Occipital lobe (tissue), 2 donors: ENCODE measurements around the gene MEIS1. TPM values are rescaled to one million over a fixed set of nuclear protein-coding genes. Genes with fewer than 3 reads are reported as not detected.

Experiments
- DNase-seq: peaks from one replicate; lab custom pipeline; 2025; lab: John Stamatoyannopoulos, UW
- total RNA-seq: library from RNA; depleted of rRNA; stranded (reverse); fragments of >200 nt; gene quantifications from one replicate; pipeline ENCODE4 v1.2.3, GENCODE V29; 2014

The MEIS1 gene
- total RNA-seq, 1 donor from 2014 or later, result 20.7 TPM

GRCh38 chr2:66443979-66444861 lies 9.3 kb downstream of the MEIS1 start:
- no peak for DNase-seq

DNA sequence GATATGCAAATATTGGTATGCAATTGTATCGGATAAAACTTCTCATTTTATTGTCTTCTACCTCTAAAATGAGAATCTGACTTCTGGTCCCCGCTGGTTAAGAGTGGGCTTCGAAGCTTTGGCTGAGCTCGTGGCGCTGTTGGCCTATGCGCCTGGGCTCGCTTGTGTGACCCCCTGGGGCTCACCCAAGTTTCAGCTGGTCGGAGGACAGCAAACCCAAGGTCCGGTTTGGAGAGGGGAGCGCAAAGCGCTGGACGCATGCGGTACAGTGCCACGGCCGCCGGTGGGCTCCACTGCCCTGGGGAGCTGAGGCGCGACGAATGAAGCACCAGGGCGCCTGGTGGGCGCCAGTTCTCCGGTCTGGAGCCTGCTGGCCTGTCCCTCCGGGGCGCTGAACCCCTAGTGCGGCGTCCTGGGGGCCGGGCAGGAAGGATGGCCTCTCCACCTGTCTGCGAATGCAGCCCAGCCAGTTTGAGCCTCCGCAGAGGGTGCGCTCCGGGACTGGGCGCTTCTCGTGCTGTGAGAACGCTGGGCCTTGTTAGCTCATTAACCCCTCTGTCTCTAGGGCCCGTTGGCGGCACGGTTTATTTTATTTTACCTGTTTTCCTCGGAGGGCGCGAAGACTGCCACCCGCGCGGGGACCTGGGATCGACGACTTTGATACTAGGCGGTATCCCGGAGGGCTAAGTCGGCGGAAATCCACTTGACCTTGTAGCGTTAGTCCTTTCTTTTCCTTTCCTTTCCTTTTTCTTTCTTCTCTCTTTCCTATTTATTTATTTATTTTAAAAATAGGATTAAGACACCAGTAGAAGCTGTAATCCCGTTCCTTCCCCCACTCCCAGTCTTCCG lies 10.4 kb downstream of the MEIS1 start:
- no peak for DNase-seq

DNA sequence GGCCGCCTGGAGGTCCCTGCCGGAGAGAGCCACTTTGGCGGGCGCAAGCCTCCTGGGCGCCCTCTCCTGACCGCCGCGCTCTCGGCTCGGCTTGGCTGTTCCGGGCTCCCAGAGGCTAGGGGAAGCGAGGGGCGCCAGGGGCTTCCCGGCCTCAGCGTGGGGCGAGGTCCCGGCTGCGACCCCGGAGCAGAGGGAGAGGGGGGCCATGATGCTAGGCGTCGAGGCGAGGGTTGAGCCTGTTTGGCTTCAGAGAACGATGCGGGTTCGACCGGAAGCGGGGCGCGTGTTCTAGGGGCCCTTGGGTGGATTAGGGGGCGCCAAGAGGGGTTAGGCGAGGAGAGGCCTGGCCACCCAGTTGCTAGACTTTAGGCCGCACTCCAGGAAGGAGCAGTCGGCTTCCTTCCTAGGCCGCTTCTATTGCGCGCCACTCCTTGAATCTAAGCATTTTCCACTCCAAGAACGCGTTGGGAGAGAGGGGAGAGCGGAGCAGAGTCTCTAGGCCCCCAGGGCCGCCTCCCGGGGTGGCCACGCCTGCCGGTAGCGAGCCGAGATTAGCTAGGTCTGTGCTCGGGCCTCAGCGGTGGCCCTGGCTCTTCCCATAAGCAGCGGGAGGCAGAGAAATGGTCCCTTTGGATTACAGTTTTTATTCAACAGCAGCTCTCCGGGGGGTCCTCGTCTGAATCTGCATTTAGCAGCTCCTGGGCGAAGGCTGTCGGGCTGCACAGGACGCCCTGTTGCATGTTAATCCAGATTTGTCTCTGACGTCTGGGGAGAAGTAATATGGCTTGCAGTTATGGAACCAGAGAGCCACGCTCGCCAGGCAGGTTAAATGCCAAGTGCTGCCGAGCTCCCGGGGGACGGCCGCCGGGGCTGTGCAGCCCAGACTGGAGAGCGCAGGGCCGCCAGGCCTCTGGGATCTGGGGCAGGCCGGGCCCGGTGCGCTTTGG lies 11.3 kb downstream of the MEIS1 start:
- no peak for DNase-seq

DNA sequence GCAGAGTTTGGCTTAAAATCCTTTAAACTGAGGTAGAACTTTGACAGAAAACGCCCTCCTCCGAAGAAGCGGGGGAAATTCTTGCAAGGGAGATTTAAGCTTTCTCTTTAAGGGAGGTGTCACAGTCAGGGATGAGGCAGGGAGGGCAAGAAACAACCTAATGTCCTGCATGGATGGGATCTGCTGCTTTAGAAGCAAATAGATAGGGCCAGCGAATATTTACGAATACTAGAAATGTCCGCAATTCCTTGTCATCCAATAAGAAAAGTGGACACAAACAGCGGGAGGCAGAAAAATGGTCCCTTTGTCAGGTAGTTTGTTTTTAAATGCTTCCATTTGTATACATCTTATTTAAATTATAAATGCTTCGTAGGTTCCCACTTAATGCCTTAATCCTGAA lies 12.0 kb downstream of the MEIS1 start:
- DNase-seq, result no peak

GRCh38 chr2:66447677-66448076 lies 12.8 kb downstream of the MEIS1 start:
- DNase-seq, result no peak

DNA sequence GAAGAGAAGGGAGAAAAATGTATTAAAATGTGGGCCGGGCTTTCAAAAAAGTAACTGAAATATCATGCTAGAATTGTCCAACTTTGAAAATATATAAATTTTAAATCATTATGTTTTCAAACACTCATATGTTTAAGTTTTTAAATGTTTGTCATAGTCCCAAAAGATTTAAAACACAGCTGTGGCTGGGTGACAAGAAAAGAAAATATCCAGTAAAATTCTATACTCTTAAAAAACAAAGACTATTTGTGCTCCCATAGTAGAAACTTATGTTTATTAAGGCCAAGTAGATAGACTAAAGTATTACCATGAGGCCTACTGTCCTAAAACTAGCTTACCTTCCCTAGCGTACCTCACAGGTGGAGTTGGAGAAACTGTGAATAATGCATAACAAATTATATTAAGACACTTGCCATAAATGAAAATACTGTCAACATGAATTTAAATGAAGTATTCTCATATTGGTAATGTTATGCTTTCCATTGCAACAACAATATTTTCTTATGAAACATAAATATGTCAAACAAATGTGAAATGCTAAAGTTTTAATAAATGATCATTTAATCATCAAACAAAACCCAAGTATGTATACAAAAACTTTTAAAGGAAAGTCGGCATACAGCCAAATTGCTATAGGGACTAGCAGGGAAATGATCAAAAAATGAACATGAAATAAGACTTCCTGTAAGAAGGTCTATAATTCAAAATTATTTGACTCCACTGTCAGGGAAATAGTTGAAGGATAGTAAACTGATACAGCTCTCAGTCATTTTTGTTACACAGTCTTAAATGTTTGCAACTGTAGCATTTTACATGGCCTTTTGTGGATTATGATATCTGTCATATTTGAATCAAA lies 13.4 kb downstream of the MEIS1 start:
- no peak for DNase-seq

- DNase-seq, result no peak
Observed at GRCh38 chr2:66452214-66452613, 17.3 kb downstream of the MEIS1 start.

DNA sequence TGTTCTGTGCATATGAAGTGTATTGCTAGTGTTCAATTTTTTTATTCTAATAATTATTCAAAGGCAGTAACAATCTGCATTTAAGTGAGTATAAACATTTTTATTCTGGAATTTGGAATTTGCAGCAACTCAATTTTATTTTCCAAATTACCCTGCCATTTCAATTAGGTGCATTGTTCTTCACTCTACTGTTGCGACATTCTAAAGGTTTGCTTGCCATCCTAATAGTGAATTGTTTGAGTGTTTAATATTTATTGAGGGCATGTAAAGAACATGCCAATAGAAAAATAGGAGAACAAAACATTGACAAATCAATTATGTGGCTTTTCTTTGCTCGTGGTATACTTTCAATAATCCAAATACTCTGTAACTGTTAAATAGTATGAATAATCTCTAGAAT lies 18.0 kb downstream of the MEIS1 start:
- DNase-seq, result no peak

DNA sequence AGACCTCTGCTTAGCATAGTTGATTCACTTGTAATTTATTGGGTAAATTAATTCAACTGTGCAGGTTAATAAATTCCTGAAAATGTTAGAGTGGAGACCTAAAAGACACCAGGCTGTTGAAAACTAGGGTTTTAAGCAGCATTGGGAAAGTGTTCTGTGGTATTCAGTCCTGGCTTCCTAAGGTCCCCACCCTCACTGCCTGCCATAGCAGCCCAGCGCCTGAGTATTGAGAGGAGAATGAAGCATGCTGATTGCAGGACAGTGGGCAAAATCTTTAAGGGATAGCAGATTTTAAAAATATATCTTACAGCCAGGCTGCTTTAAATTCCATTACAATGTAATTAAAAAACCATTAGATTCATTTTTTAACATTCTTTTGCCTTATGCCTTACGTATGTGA lies 20.6 kb downstream of the MEIS1 start:
- DNase-seq, result no peak

DNA sequence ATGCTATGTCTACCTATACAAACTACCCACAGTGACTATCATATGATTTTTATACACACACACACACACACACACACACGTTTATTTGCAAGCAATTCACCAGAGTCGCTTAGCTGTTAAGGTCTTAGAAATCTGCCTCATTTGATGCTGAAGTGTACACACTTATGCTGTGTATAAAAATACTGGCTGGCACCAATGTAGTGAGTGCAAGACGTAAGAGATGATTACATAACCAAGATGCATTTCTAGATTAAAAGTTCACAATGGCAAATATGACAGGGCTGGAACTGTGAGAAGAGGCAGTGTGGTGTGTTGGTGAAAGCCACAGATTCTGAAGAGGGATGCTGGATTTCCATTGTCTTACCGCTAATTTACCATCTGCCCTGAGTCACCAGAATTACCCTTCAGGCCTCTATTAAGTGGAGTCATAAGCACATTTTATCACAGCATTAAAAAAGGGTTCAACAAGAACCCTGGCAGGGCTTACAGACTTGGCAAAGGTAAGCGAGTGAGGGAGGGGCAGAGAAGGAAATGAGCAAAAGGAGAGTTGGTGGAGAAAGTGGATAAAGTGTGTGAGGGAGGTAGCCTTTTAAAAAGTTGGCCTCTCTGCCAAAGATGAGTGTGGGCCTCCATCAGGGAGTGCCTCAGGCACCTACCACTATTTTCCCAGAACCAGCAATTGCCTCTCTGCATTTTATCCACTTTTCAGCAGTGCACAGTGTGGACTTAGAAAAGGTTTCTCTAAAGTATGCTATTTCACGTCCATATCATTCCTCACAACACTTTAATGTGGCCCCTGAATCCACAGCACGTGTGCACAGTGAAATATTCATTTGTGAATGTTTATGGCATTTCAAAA lies 21.5 kb downstream of the MEIS1 start:
- no peak for DNase-seq

DNA sequence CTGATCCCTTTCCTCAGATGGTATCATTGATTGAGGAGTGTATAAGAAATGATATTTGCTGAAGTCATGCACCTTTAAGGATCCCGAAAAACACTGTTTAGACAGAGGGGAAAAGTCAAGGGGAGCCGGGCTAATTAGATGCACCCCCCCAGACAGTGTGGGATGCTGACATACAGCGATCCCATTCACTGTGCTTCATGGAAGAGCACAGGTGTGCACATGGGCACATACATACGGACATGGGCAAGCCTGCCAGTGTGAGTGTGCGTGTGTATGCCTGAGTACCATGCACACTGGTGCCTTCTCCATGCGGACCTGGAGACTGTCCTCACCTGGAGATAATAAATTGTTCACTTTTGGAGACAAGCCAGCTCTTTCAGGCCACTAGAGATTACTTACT lies 22.6 kb downstream of the MEIS1 start:
- DNase-seq, result no peak

GRCh38 chr2:66460031-66460430 lies 25.1 kb downstream of the MEIS1 start:
- no peak for DNase-seq

DNA sequence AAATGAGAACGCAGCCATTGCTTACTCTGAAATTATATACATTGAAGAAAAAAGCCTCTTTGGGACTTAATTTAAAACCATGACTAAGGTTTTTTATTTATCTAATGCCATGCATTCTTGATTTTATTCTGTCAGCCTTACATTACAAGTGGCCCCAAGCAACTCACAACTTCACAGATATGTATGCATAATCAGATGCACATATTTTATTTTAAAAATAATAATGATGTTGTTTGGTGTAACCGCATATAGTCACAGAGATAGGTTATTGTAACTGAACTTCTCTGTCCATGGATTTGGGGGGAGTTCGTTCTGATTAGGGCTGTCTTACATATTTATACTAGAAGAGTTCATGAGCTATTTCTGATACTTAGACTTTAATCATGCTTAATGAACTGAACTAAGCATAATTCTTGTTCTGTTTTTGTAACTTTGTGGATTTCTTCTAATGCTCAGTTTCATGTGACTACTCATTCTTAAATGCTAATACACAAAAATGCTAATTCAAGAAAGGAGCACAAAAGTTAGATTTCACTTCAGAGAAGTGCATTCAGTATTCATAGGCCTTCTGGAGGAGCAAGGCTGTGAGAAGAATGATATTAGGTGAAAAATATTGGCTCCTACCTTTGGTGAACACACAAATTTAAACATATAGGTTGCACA lies 26.2 kb downstream of the MEIS1 start:
- no peak for DNase-seq

DNA sequence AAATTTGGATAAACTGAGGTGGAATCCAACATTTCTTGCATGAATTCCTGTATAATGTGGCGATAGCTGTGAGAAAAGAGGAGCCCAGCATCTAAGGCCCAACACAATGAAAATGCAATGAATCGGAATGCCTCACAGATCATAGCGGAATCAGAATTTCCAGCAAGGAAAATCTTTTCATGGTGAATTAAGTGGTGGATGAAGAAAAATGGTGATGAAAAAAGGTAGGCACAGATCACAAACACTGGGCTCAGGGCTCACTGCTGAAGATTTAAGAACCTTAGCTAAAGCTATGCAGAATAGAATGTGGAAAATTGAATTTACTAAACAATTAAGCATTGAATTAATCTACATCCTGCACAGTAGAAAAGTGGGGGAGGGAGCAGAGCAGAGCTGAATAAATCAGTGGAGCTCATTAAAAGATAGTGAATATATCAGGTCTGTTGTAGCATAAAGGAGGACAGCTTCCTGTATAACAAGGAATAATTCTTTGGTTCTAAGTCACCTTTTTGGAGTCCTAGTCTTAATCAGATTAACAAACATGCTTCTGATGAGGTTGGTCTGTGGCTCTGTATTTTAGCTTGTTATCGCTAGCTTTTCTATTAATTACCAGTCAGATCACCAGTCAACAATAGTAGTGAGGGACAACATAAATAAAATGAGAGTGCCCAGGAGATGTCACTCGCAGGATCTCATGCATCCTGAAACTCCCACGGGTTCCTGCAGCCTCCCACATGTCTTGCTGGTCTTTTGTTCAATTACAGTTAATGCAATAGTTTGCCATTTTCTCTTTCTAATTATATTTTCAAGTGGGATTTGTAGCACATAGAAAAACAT lies 27.0 kb downstream of the MEIS1 start:
- no peak for DNase-seq

- DNase-seq, result no peak
Observed at GRCh38 chr2:66462501-66462825, 27.5 kb downstream of the MEIS1 start.

GRCh38 chr2:66463206-66463755 lies 28.4 kb downstream of the MEIS1 start:
- no peak for DNase-seq

GRCh38 chr2:66464930-66465637 lies 30.2 kb downstream of the MEIS1 start:
- no peak for DNase-seq
